HT-29 (cell line): Measurements from ENCODE around the gene KLF15. TPM values are rescaled to one million over a fixed set of nuclear protein-coding genes. Genes with fewer than 3 reads are reported as not detected.

ENCODE experiments used
- DNase-seq: peaks from one replicate; pipeline ENCODE4 v3.0.0-alpha.2; 2015; ENCODE audit warnings: low spot score
- total RNA-seq: library from RNA; depleted of rRNA; stranded (reverse); fragments of >200 nt; shearing (Covaris generic); gene quantifications from 2 replicates; pipeline ENCODE4 v1.2.3, GENCODE V29; 2014

Gene KLF15
- total RNA-seq, 1 experiment from 2014 or later: 8.2 TPM

- no peak for DNase-seq
These were observed 36.5 kb downstream of the KLF15 start for GRCh38 chr3:126320517-126321293.

- no peak for DNase-seq
These were observed 37.4 kb downstream of the KLF15 start for GRCh38 chr3:126319701-126320295.

GRCh38 chr3:126317029-126317996 is 39.9 kb downstream of the KLF15 start:
- peak; percentile 51 for DNase-seq

- DNase-seq: no peak
These were observed 40.7 kb downstream of the KLF15 start for GRCh38 chr3:126316501-126316939.

- DNase-seq: no peak
These were observed 41.2 kb downstream of the KLF15 start for GRCh38 chr3:126316031-126316461.

- DNase-seq: no peak
These were observed 42.2 kb downstream of the KLF15 start for GRCh38 chr3:126314790-126315658.

- no peak for DNase-seq
These were observed 42.9 kb downstream of the KLF15 start for GRCh38 chr3:126314305-126314789.

GRCh38 chr3:126313580-126314304 is 43.5 kb downstream of the KLF15 start:
- peak; percentile 20 for DNase-seq

- DNase-seq: no peak
These were observed 44.0 kb downstream of the KLF15 start for GRCh38 chr3:126313166-126313565.

GRCh38 chr3:126312341-126312740 is 44.9 kb downstream of the KLF15 start:
- DNase-seq: no peak

GRCh38 chr3:126311338-126311978 is 45.8 kb downstream of the KLF15 start:
- peak; percentile 69 for DNase-seq

- DNase-seq: no peak
These were observed 46.4 kb downstream of the KLF15 start for GRCh38 chr3:126310816-126311215.

- DNase-seq: no peak
These were observed 47.1 kb downstream of the KLF15 start for GRCh38 chr3:126309861-126310655.

GRCh38 chr3:126309165-126309564 is 48.0 kb downstream of the KLF15 start:
- no peak for DNase-seq

- no peak for DNase-seq
These were observed 48.6 kb downstream of the KLF15 start for GRCh38 chr3:126308394-126309125.

- DNase-seq: no peak
These were observed 49.4 kb downstream of the KLF15 start for GRCh38 chr3:126307591-126308393.

GRCh38 chr3:126306888-126307482 is 50.2 kb downstream of the KLF15 start:
- DNase-seq: no peak
